DND-41 (cell line): ENCODE results near the gene GLRX2.

ENCODE experiments used
- CTCF ChIP-seq: IDR thresholded peaks from 2 replicates; pipeline ENCODE4 v1.5.1; 2012; ENCODE audit warnings: borderline replicate concordance, low read length, moderate library complexity, mild to moderate bottlenecking; ENCODE audit not compliant: poor library complexity, severe bottlenecking; ENCODE audit errors: extremely low read depth
- EZH2 ChIP-seq: IDR thresholded peaks from 3 replicates; pipeline ENCODE4 v1.6.1; 2012; ENCODE audit warnings: borderline replicate concordance, low read depth, mild to moderate bottlenecking, moderate library complexity, low read length, inconsistent platforms; ENCODE audit not compliant: severe bottlenecking

GRCh38 chr1:193140254-193140653 is 35.0 kb upstream of the GLRX2 start:
- no peak for TF ChIP-seq CTCF
- no peak for TF ChIP-seq EZH2
